ENCODE measurements around the gene TACC2.

DNA sequence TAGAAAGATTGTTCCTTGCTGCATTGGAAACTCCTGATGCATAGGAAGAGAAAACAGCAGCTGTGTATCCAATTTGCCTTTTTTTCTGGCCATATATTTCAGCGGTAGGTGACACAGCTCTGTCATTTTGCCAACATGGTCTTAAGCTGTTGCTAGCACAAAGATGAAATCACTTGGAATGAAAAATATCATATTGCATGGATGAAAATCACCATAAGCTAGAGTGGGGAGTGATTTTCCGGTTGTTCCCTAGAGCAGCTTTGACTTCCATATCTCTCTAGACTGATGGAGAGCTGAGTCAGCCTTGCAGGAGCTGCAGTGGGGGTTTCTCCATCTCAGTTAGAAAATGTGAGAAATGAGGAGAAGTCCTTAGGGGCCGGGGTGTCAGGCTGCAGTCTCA lies 243.8 kb downstream of the TACC2 start:
- TF ChIP-seq, protein P1, sequence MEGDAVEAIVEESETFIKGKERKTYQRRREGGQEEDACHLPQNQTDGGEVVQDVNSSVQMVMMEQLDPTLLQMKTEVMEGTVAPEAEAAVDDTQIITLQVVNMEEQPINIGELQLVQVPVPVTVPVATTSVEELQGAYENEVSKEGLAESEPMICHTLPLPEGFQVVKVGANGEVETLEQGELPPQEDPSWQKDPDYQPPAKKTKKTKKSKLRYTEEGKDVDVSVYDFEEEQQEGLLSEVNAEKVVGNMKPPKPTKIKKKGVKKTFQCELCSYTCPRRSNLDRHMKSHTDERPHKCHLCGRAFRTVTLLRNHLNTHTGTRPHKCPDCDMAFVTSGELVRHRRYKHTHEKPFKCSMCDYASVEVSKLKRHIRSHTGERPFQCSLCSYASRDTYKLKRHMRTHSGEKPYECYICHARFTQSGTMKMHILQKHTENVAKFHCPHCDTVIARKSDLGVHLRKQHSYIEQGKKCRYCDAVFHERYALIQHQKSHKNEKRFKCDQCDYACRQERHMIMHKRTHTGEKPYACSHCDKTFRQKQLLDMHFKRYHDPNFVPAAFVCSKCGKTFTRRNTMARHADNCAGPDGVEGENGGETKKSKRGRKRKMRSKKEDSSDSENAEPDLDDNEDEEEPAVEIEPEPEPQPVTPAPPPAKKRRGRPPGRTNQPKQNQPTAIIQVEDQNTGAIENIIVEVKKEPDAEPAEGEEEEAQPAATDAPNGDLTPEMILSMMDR (IDR thresholded peaks at IDR 0.05 in 4 of 5, conservative IDR thresholded peaks at IDR 0.05 in 1 of 5): no peak
- TF ChIP-seq POLR2A (IDR thresholded peaks at IDR 0.05): no peak

Measured in gastrocnemius medialis (tissue), 4 donors.